Measurements from ENCODE around the gene BEGAIN.

BEGAIN gene

GRCh38 chr14:100587763-100588411 lies 670 bp upstream of the BEGAIN start:
- in situ Hi-C loops (cut with HindIII; ENCODE audit: low sequenced_read_pairs) = no loop called here

GRCh38 chr14:100586403-100587085 lies 673 bp downstream of the BEGAIN start:
- in situ Hi-C loops (cut with HindIII; ENCODE audit: low sequenced_read_pairs) = no loop called here
- no peak for DNase-seq (ENCODE audit: low read depth, low spot score)
- H3K4me3 ChIP-seq (ENCODE audit: low read depth, low read length) = peak overlapping the region; percentile 27
- TF ChIP-seq CTCF (IDR thresholded peaks at IDR 0.05; ENCODE audit: low read depth, low read length) = no peak

More at GRCh38 chr14:100587763-100588411, 670 bp upstream of the BEGAIN start:
- H3K4me3 ChIP-seq (ENCODE audit: low read depth, low read length) = no peak overlapping the region
- no peak for TF ChIP-seq CTCF (IDR thresholded peaks at IDR 0.05; ENCODE audit: low read depth, low read length)
- no peak for DNase-seq (ENCODE audit: low read depth, low spot score)

GRCh38 chr14:100586153-100586402 lies 1.1 kb downstream of the BEGAIN start:
- DNase-seq (ENCODE audit: low read depth, low spot score) = no peak
- TF ChIP-seq CTCF (IDR thresholded peaks at IDR 0.05; ENCODE audit: low read depth, low read length) = no peak
- H3K4me3 ChIP-seq (ENCODE audit: low read depth, low read length) = no peak overlapping the region
- in situ Hi-C loops (cut with HindIII; ENCODE audit: low sequenced_read_pairs) = no loop called here

GRCh38 chr14:100585448-100586152 lies 1.6 kb downstream of the BEGAIN start:
- TF ChIP-seq CTCF (IDR thresholded peaks at IDR 0.05; ENCODE audit: low read depth, low read length) = no peak
- in situ Hi-C loops (cut with HindIII; ENCODE audit: low sequenced_read_pairs) = no loop called here
- no peak for DNase-seq (ENCODE audit: low read depth, low spot score)
- no peak overlapping the region for H3K4me3 ChIP-seq (ENCODE audit: low read depth, low read length)

- no peak for TF ChIP-seq CTCF (IDR thresholded peaks at IDR 0.05; ENCODE audit: low read depth, low read length)
- in situ Hi-C loops (cut with HindIII; ENCODE audit: low sequenced_read_pairs) = no loop called here
- H3K4me3 ChIP-seq (ENCODE audit: low read depth, low read length) = no peak overlapping the region
- DNase-seq (ENCODE audit: low read depth, low spot score) = no peak
These were observed 2.9 kb downstream of the BEGAIN start for GRCh38 chr14:100584056-100585031.

- in situ Hi-C loops (cut with HindIII; ENCODE audit: low sequenced_read_pairs) = no loop called here
- DNase-seq (ENCODE audit: low read depth, low spot score) = no peak
- no peak overlapping the region for H3K4me3 ChIP-seq (ENCODE audit: low read depth, low read length)
- no peak for TF ChIP-seq CTCF (IDR thresholded peaks at IDR 0.05; ENCODE audit: low read depth, low read length)
These were observed 4.0 kb downstream of the BEGAIN start for GRCh38 chr14:100583245-100583644.
